SU-DHL-6 (cell line): ENCODE measurements around the gene CHRNB1.

ENCODE experiments used
- CTCF ChIP-seq: fragments of 200-600 bp; sonication (generic); IDR thresholded peaks from one replicate; pipeline ENCODE4 v1.5.1; 2017; ENCODE audit warnings: antibody characterized with exemption, mild to moderate bottlenecking, low read length, moderate library complexity; ENCODE audit not compliant: insufficient read depth, poor library complexity, severe bottlenecking
- EZH2phosphoT487 ChIP-seq: fragments of 200-600 bp; sonication (generic), shearing (Covaris generic); conservative IDR thresholded peaks from 2 replicates; pipeline ENCODE4 v1.6.1; 2018; ENCODE audit warnings: mild to moderate bottlenecking, antibody characterized with exemption, low read length, moderate library complexity, mixed read lengths

- TF ChIP-seq CTCF: no peak
- no peak for TF ChIP-seq EZH2phosphoT487
These were observed 4.0 kb upstream of the CHRNB1 start for GRCh38 chr17:7440834-7441195.
